NCI-H2107 treated with DMSO at 0.1 percent for 48 hours (cell line): ENCODE measurements around the gene PIP5K1C.

Experiments used
- DNase-seq: peaks from one replicate; lab custom pipeline; 2025; ENCODE audit not compliant: unreplicated experiment; lab: John Stamatoyannopoulos, UW

PIP5K1C gene

GRCh38 chr19:3664879-3665642 is 35.2 kb downstream of the PIP5K1C start:
- no peak for DNase-seq

GRCh38 chr19:3663838-3664237 is 36.4 kb downstream of the PIP5K1C start:
- no peak for DNase-seq

GRCh38 chr19:3661284-3662238 is 38.7 kb downstream of the PIP5K1C start:
- DNase-seq = no peak

GRCh38 chr19:3660493-3661219 is 39.6 kb downstream of the PIP5K1C start:
- DNase-seq = no peak

GRCh38 chr19:3659746-3660112 is 40.5 kb downstream of the PIP5K1C start:
- DNase-seq = no peak

GRCh38 chr19:3658870-3659745 is 41.2 kb downstream of the PIP5K1C start:
- DNase-seq = no peak

GRCh38 chr19:3658004-3658869 is 42.0 kb downstream of the PIP5K1C start:
- DNase-seq = no peak

- DNase-seq = no peak
Observed at GRCh38 chr19:3657395-3657769, 42.9 kb downstream of the PIP5K1C start.

GRCh38 chr19:3656747-3657394 is 43.4 kb downstream of the PIP5K1C start:
- no peak for DNase-seq

- DNase-seq = no peak
Observed at GRCh38 chr19:3656073-3656746, 44.1 kb downstream of the PIP5K1C start.

- DNase-seq = no peak
Observed at GRCh38 chr19:3655402-3656072, 44.7 kb downstream of the PIP5K1C start.

- no peak for DNase-seq
Observed at GRCh38 chr19:3653865-3654513, 46.3 kb downstream of the PIP5K1C start.

- no peak for DNase-seq
Observed at GRCh38 chr19:3653081-3653795, 47.0 kb downstream of the PIP5K1C start.

GRCh38 chr19:3652422-3652821 is 47.8 kb downstream of the PIP5K1C start:
- DNase-seq = no peak

- no peak for DNase-seq
Observed at GRCh38 chr19:3651684-3652083, 48.6 kb downstream of the PIP5K1C start.

- no peak for DNase-seq
Observed at GRCh38 chr19:3649888-3650287, 50.4 kb downstream of the PIP5K1C start.
